Measurements from ENCODE around the gene KCNRG.

DNA sequence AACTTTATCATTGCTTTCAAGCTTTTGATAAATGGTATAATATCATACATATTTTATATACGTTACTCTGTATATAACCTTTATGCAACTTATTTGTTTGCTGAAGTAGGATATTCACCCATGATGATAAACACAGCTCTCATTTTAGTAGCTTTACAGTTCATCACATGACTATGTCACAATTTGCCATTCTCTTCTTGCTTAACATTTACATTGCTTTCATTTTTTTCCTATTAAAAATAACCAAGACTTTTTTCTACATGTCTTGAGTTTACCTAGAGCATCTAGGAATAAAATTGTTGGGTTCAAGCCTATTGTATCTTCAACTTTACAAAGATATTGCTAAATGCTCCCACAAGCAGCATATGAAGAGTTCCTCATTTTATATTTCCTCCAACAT lies 54.0 kb downstream of the KCNRG start:
- no peak for TF ChIP-seq POLR2A (IDR thresholded peaks at IDR 0.05)
- TF ChIP-seq, protein P1, sequence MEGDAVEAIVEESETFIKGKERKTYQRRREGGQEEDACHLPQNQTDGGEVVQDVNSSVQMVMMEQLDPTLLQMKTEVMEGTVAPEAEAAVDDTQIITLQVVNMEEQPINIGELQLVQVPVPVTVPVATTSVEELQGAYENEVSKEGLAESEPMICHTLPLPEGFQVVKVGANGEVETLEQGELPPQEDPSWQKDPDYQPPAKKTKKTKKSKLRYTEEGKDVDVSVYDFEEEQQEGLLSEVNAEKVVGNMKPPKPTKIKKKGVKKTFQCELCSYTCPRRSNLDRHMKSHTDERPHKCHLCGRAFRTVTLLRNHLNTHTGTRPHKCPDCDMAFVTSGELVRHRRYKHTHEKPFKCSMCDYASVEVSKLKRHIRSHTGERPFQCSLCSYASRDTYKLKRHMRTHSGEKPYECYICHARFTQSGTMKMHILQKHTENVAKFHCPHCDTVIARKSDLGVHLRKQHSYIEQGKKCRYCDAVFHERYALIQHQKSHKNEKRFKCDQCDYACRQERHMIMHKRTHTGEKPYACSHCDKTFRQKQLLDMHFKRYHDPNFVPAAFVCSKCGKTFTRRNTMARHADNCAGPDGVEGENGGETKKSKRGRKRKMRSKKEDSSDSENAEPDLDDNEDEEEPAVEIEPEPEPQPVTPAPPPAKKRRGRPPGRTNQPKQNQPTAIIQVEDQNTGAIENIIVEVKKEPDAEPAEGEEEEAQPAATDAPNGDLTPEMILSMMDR (IDR thresholded peaks at IDR 0.05) = no peak
